Measurements from ENCODE around the gene SDK1.

The SDK1 gene

DNA sequence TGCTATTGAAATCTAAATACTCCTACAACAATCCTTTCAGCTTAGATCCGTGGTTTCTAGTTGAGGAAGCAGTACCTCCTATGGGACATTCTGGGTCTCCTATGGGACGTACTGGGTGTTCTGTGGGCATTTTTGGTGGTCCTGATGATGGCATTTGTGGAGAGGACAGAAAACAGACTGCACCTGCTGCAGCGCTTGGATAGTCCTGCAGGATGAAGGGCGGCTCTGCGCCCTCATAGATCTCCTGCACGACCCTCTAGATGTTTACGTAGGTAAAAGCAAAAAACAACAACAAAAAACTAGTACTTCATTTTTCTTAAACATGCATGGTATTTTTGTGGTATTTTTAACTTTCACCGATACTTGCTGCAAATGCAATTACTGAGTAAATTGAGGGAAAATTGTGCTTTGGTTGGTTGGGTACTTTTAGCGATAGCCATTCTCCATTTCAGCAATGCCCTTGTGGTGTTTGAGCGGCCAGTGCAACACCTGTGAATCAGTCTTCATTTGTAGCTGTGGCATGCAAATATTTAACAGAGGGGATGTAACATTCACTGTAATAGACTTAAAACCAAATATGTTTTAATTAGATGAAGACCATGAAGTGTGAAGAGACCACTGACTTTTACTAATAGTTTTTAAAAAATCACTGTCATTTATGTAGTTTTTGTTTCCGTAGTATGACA lies 461.2 kb downstream of the SDK1 start:
- H3K4me3 Mint-ChIP-seq = no peak overlapping the region
- DNase-seq = no peak
- no peak overlapping the region for H3K27ac Mint-ChIP-seq
- no peak for ATAC-seq
- no peaks in the 10 kb centered on the region for H3K9me3 Mint-ChIP-seq
- no peaks in the 10 kb centered on the region for H3K4me1 Mint-ChIP-seq
- H3K36me3 Mint-ChIP-seq (ENCODE audit: low read depth) = no peaks in the 10 kb centered on the region
- peaks cover 14% of the 10 kb centered on the region for H3K27me3 Mint-ChIP-seq

DNA sequence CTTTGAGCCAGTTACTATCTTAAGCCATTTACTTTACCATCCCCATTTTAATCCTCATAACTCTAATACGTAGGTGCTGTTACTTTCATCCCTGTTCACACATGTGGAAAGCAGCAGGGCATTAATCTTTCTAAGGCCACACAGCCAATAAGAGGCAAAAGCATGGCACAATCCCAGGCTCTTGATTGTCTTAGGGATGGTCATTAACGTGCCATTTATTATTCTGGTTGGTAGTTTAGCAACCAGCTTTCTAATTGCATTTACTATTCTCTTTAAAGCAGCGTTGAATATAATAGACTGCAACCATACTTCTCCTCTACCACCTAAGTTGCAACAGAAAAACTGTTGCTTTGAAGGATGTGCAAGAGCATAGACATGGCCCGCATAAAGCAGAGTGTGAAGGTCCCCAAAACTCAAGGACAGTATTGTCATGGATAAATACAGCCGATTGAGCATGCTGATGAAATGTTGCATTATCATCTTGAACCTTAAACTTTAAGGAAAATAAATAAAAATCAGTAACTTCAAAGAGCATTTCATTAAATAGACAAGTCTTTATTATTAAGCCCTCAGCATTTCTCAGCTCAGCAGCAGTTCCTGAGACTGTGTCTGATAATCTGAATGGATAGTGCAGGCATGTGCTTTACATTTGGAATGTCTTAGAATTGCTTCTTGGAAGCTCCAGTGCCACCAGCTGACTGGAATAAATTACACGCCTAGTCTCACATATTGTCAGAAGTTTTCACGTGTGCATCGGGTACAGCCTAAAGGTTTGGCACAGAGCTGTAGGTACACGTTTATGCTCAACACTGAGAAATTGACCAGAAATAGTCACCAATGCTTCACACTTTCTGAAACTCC lies 467.1 kb downstream of the SDK1 start:
- no peak for DNase-seq
- no peaks in the 10 kb centered on the region for H3K4me1 Mint-ChIP-seq
- H3K27me3 Mint-ChIP-seq = peaks cover 10% of the 10 kb centered on the region
- no peak overlapping the region for H3K4me3 Mint-ChIP-seq
- H3K36me3 Mint-ChIP-seq (ENCODE audit: low read depth) = no peaks in the 10 kb centered on the region
- H3K9me3 Mint-ChIP-seq = no peaks in the 10 kb centered on the region
- H3K27ac Mint-ChIP-seq = no peak overlapping the region
- ATAC-seq = no peak

DNA sequence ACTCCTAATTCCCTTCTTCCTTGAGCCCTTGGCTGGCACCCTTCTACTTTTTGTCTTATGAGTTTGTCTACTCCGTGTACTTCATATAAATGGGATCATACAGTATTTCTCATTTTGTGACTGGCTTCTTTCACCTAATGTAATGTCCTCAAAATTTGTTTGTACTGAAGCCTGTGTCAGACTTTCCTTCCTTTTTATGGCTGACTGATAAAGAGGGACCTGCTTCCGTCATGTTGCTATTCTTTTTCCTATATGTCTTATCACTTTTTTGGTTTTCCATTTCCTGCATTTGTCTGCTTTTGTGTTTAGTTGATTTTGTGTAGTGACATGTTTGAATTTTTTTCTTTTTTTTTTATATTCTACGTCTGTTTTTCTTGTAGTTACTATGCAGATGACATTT lies 470.9 kb downstream of the SDK1 start:
- ATAC-seq (no peak), DNase-seq (no peak)
- no peaks in the 10 kb centered on the region for H3K9me3 Mint-ChIP-seq
- H3K27ac Mint-ChIP-seq = no peak overlapping the region
- H3K36me3 Mint-ChIP-seq (ENCODE audit: low read depth) = no peaks in the 10 kb centered on the region
- H3K27me3 Mint-ChIP-seq = peaks cover 9% of the 10 kb centered on the region
- H3K4me1 Mint-ChIP-seq = no peaks in the 10 kb centered on the region
- no peak overlapping the region for H3K4me3 Mint-ChIP-seq

DNA sequence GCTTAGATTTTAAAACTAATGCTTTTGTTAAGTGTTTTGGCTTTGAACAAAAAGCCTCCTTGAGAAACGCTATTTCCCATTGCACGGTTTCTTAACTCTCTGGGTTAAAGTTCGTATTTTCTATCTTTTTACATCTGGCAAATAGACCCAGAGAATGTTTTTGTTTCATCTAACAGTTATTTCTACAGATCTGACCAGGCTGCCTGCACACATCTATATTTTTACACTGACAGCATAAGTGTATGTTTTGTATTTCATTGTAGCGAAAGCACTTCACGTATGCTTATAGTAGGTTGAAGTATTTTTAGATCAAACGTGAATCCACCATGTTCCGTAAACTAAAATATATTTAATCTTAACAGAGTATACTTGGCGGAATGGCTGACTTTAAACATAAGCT lies 477.3 kb downstream of the SDK1 start:
- H3K27ac Mint-ChIP-seq = no peak overlapping the region

DNA sequence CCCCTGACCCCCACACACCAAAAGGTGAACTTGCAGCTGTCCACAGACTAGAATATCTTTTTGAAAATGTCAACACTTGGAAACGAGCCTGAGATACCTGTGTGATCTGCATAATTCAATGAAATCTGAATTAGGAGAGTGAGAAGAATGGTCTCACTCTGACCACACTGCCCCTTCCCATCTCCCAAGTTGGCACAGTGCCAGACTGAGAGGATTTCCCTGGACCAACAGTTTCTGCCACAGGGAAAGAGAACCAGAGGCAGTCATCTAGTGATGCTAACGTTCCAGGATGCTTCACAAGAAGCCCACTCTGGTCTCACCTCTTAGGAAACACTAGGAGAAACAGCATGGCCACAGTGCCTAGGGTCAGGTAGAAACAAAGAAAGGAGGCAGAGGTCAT lies 479.0 kb downstream of the SDK1 start:
- peaks cover 6% of the 10 kb centered on the region for H3K36me3 Mint-ChIP-seq (ENCODE audit: low read depth)
- no peak overlapping the region for H3K4me3 Mint-ChIP-seq
- H3K4me1 Mint-ChIP-seq = no peaks in the 10 kb centered on the region
- ATAC-seq (no peak), DNase-seq (no peak)
- peaks cover 20% of the 10 kb centered on the region for H3K9me3 Mint-ChIP-seq
- H3K27ac Mint-ChIP-seq = no peak overlapping the region
- H3K27me3 Mint-ChIP-seq = peaks cover 16% of the 10 kb centered on the region

More for the DNA sequence above, 477.3 kb downstream of the SDK1 start:
- H3K9me3 Mint-ChIP-seq = peaks cover 15% of the 10 kb centered on the region
- H3K4me3 Mint-ChIP-seq = no peak overlapping the region
- DNase-seq (no peak), ATAC-seq (no peak)
- peaks cover 6% of the 10 kb centered on the region for H3K36me3 Mint-ChIP-seq (ENCODE audit: low read depth)
- no peaks in the 10 kb centered on the region for H3K4me1 Mint-ChIP-seq
- H3K27me3 Mint-ChIP-seq = peaks cover 7% of the 10 kb centered on the region

DNA sequence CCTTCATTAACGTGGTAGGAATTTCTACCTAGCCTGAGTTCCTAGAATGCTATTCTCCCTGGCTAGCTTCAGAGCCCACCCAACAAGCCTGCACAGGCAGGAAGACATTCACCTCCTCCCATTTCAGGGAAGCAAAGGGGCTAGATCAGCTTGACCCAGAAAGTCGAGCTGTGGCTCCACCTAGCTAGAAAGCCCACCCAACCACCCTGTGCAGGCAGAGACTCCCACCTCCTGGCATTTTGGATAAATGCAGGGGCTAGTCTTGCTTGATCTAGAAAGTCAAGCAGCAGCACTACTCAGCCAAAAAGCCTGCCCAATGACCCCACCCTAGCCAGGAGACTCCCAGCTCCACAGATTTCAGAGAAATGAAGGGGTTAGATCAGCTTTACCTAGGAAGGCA lies 479.5 kb downstream of the SDK1 start:
- ATAC-seq (no peak), DNase-seq (no peak)
- Mint-ChIP-seq H3K4me3 (no peak overlapping the region), H3K27me3 (peaks cover 19% of the 10 kb centered on the region), H3K27ac (no peak overlapping the region), H3K4me1 (no peaks in the 10 kb centered on the region), H3K9me3 (peaks cover 20% of the 10 kb centered on the region), H3K36me3 (ENCODE audit: low read depth) (peaks cover 6% of the 10 kb centered on the region)

DNA sequence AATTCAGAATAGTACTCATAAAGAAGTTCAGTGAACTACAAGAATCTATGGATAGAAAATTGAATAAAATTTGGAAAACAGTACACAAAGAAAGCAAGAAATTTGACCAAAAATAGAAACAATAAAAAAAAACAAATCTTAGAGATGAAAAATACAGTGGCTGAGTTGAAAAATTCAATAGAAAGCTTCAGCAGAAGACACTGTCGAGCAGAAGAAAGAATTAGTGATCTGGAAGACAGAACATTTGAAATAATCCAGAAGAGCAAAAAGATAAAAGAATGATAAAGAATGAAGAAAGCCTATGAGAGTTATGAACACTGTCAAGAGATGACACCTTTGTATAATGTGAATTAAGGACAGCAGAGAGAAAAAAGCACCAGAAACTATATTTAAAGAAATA lies 480.6 kb downstream of the SDK1 start:
- no peak overlapping the region for H3K4me3 Mint-ChIP-seq
- no peaks in the 10 kb centered on the region for H3K4me1 Mint-ChIP-seq
- peaks cover 20% of the 10 kb centered on the region for H3K9me3 Mint-ChIP-seq
- H3K36me3 Mint-ChIP-seq (ENCODE audit: low read depth) = peaks cover 6% of the 10 kb centered on the region
- no peak for ATAC-seq
- peaks cover 24% of the 10 kb centered on the region for H3K27me3 Mint-ChIP-seq
- no peak for DNase-seq
- H3K27ac Mint-ChIP-seq = peak overlapping the region; percentile 32

DNA sequence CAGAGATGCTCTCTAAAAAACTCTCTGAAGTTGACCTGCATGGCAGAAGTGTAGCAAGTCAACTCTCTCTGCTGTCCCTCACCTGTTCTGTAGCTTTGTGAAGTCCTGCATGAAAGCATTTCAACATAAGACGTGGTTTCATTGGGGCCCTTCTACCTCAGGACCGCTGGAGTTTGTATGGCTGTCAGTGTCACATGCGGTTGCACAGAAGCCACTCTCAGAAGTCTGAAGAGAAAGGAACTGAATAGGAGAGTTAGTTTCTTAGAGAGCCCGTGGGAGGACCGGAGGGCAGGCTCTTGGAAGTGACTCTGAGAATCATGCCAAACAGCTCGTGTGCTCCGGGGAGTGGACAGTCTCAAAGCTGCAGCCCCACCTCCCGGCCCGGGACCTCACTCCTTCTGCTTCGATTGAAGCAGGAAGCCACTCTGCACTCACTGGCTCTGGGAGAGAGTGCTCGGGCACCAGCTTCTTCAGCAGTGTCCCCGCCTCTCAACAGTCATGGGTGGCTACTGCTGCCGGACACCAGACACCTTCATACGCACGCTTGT lies 486.7 kb downstream of the SDK1 start:
- no peak overlapping the region for H3K27ac Mint-ChIP-seq
- DNase-seq (no peak), ATAC-seq (no peak)
- H3K4me1 Mint-ChIP-seq = no peaks in the 10 kb centered on the region
- peaks cover 48% of the 10 kb centered on the region for H3K27me3 Mint-ChIP-seq
- no peaks in the 10 kb centered on the region for H3K36me3 Mint-ChIP-seq (ENCODE audit: low read depth)
- peaks cover 9% of the 10 kb centered on the region for H3K9me3 Mint-ChIP-seq
- H3K4me3 Mint-ChIP-seq = no peak overlapping the region

DNA sequence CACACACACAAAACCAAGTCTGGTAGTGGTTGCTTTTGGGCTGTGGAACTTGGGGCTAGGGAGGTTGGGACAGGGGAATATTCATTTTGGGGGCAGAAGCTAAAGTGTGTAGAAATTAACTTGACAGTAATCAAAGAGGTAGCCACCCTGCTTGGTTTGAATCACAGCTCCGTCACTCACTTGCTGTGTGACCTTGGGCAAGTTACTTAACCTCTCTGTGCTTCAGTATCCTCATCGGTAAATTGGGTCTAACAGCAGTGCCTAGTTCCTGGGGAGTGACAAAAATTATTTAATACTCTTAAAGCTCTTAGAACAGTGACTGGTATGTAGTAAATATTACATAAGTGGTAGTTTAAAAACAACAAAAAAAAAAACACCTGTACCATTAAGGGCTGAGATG lies 489.8 kb downstream of the SDK1 start:
- Mint-ChIP-seq H3K9me3 (no peaks in the 10 kb centered on the region), H3K27me3 (peaks cover 31% of the 10 kb centered on the region), H3K36me3 (ENCODE audit: low read depth) (no peaks in the 10 kb centered on the region), H3K4me1 (no peaks in the 10 kb centered on the region), H3K4me3 (no peak overlapping the region), H3K27ac (no peak overlapping the region)
- ATAC-seq (no peak), DNase-seq (no peak)

DNA sequence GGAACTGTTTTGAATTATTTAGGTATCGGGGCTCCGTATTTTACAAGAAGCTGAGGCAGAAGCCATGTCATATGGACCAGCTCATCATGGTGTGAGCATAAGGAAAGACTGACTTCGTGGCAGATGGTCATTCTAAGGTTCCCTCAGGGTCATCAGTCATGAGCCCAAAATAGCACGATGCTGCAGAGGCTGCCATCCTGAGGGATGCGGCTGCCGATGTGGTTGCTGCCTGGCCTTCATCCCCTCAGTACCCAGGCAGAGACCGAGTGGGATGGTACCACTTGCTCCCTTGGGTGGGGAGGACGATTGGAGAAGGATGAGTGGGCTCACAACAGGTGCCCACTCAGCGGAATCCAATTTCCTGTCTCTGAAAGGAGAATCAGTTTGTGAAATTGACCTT lies 490.3 kb downstream of the SDK1 start:
- Mint-ChIP-seq H3K27ac (no peak overlapping the region), H3K36me3 (ENCODE audit: low read depth) (no peaks in the 10 kb centered on the region), H3K27me3 (peaks cover 28% of the 10 kb centered on the region), H3K4me3 (no peak overlapping the region), H3K4me1 (no peaks in the 10 kb centered on the region), H3K9me3 (no peaks in the 10 kb centered on the region)
- no peak for DNase-seq
- ATAC-seq = no peak

DNA sequence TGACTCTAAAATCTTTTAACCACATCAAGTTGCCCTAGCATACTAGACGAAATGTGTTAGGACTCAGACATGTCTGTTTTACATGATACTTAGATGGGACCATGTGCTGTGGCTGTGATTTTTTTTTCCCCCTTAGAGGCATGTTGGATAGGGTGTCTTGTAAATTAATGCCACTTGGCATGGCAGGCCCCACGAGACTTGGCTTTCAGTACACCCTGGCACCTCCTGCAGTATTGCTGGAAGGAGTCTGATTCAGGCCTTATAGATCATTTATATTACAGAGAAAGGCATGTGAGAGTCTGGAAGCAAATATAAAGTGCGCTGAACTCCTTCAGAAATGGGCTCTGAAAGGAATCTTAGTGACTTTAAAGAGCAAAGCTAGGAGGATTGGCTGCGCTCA lies 494.1 kb downstream of the SDK1 start:
- Mint-ChIP-seq H3K36me3 (ENCODE audit: low read depth) (no peaks in the 10 kb centered on the region), H3K4me3 (no peak overlapping the region), H3K27ac (no peak overlapping the region), H3K9me3 (no peaks in the 10 kb centered on the region), H3K4me1 (no peaks in the 10 kb centered on the region), H3K27me3 (peaks cover 5% of the 10 kb centered on the region)
- DNase-seq = no peak
- no peak for ATAC-seq

DNA sequence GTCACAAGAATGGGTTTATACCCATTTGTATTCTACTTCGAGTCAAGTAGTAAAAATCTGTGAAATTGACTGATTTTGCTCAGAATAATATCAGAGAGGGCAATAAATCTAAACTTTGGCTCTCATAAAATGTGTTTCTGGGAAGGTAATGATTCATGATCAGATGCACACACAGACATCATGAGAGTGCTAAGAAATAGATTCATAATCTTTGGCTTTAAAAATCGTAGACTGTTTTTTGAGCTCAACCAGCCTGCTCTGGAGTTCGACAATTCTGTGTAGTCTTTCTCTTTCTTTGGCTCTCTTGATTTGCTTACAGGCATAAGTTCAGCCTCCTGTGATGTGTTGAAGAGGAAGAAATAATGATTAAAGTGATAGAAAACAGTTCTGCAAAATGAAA lies 494.7 kb downstream of the SDK1 start:
- Mint-ChIP-seq H3K4me3 (no peak overlapping the region), H3K9me3 (no peaks in the 10 kb centered on the region), H3K36me3 (ENCODE audit: low read depth) (no peaks in the 10 kb centered on the region), H3K27me3 (peaks cover 3% of the 10 kb centered on the region), H3K4me1 (no peaks in the 10 kb centered on the region), H3K27ac (no peak overlapping the region)
- DNase-seq (no peak), ATAC-seq (no peak)

DNA sequence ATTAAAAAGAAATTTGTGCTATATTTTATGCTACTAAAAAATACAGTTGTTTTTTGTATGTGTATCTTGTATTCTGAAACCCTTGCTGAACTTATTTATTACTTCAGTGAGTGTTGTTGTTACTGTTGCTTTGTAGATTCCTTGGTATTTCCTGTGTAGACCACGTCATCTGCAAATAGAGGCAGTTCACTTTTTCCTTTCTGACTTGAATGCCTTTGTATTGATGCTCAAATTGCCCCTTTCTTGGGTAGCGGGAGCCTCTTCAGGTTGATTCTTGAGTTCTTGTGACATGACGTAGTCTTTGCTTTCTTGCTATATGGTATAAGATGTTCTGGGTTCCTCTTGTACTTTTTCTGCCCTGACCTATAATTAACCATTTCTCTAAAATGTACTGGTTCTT lies 504.1 kb downstream of the SDK1 start:
- peaks cover 11% of the 10 kb centered on the region for H3K27me3 Mint-ChIP-seq
- no peaks in the 10 kb centered on the region for H3K9me3 Mint-ChIP-seq
- H3K4me3 Mint-ChIP-seq = no peak overlapping the region
- no peak overlapping the region for H3K27ac Mint-ChIP-seq
- DNase-seq (no peak), ATAC-seq (no peak)
- H3K36me3 Mint-ChIP-seq (ENCODE audit: low read depth) = no peaks in the 10 kb centered on the region
- H3K4me1 Mint-ChIP-seq = no peaks in the 10 kb centered on the region

DNA sequence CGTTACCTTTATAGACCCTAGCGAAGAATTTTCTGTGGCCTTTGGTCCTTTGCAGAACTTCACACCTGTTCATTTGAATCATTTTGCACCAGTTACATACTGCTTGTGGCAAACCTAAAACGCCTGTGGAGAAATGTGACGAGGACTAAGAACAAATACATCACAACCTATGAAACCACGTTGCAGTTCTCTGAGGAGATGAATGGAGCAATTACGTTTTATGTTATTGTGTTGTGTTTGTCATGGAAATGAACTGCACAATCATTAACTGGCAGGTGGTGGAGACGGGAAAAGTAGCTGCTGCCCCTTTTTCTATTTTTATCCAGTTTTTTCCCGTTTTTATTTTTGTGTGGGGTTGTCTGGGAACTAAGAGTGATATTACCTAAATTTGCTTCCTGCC lies 505.5 kb downstream of the SDK1 start:
- no peak overlapping the region for H3K27ac Mint-ChIP-seq
- H3K4me1 Mint-ChIP-seq = no peaks in the 10 kb centered on the region
- no peaks in the 10 kb centered on the region for H3K9me3 Mint-ChIP-seq
- H3K27me3 Mint-ChIP-seq = peaks cover 11% of the 10 kb centered on the region
- H3K4me3 Mint-ChIP-seq = no peak overlapping the region
- ATAC-seq (no peak), DNase-seq (no peak)
- no peaks in the 10 kb centered on the region for H3K36me3 Mint-ChIP-seq (ENCODE audit: low read depth)

DNA sequence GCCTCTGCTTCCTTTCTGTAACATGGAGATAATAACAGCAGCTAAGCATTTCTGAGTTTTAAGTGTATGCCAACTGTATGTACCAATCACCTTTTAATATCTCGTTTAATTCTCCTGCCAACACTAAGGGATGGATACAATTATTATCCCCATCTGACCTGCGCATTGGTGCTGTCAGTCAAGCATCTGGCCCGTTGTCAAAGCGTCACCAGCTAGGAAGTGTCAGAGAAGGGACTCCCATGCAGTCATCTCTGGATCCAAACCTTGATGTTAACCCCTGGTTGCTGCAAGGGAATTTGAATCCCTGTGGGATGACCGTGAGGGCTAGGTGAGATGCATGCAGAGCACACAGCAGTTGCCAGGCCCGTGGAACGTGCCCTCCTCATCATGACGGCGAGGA lies 506.8 kb downstream of the SDK1 start:
- no peaks in the 10 kb centered on the region for H3K36me3 Mint-ChIP-seq (ENCODE audit: low read depth)
- ATAC-seq = no peak
- H3K27me3 Mint-ChIP-seq = peaks cover 11% of the 10 kb centered on the region
- H3K4me1 Mint-ChIP-seq = no peaks in the 10 kb centered on the region
- H3K27ac Mint-ChIP-seq = no peak overlapping the region
- DNase-seq = no peak
- H3K9me3 Mint-ChIP-seq = no peaks in the 10 kb centered on the region
- H3K4me3 Mint-ChIP-seq = no peak overlapping the region
